Muscle layer of duodenum (tissue), 2 donors: ENCODE results near the gene TRH.
"Not testable (repeated sequence)": the region's sequence is repeated elsewhere in the genome, so short reads cannot be mapped to it uniquely, and the experiment has no call there.

ENCODE experiments used
- H3K27ac ChIP-seq: one replicate; pipeline ENCODE4 v1.7.0; 2013; ENCODE audit warnings: mild to moderate bottlenecking, low read length
- H3K27me3 ChIP-seq: one replicate; pipeline ENCODE4 v1.7.0; 2013; ENCODE audit warnings: low read depth, mild to moderate bottlenecking, control low read depth, low read length
- H3K36me3 ChIP-seq, 2 donors: one replicate each; pipeline ENCODE4 v1.7.0; 2013; ENCODE audit warnings: low read length in 2 of 2, control low read depth in 1 of 2, mild to moderate bottlenecking in 1 of 2; ENCODE audit not compliant: insufficient read depth in 2 of 2, control insufficient read depth in 1 of 2
- H3K4me1 ChIP-seq, 2 donors: one replicate each; pipeline ENCODE4 v1.7.0; 2013; ENCODE audit warnings: low read length in 2 of 2, mild to moderate bottlenecking in 2 of 2, control low read depth in 1 of 2, moderate library complexity in 1 of 2; ENCODE audit not compliant: insufficient read depth in 2 of 2, control insufficient read depth in 1 of 2
- H3K4me3 ChIP-seq, 2 donors: one replicate each; pipeline ENCODE4 v1.7.0; 2013; ENCODE audit warnings: low read length in 2 of 2, low read depth in 1 of 2, mild to moderate bottlenecking in 1 of 2
- H3K9me3 ChIP-seq, 2 donors: one replicate each; pipeline ENCODE4 v1.7.0; 2013; ENCODE audit warnings: low read length in 2 of 2, control low read depth in 1 of 2, mild to moderate bottlenecking in 1 of 2; ENCODE audit not compliant: control insufficient read depth in 1 of 2
- donor health status: healthy.

TRH gene

GRCh38 chr3:129984125-129984524, 9.6 kb downstream of the TRH start:
- H3K36me3 ChIP-seq: no peaks in the 10 kb centered on the region
- H3K27me3 ChIP-seq: no peaks in the 10 kb centered on the region
- no peak overlapping the region for H3K27ac ChIP-seq
- no peak overlapping the region for H3K4me3 ChIP-seq
- no peaks in the 10 kb centered on the region for H3K4me1 ChIP-seq
- no peaks in the 10 kb centered on the region for H3K9me3 ChIP-seq

DNA sequence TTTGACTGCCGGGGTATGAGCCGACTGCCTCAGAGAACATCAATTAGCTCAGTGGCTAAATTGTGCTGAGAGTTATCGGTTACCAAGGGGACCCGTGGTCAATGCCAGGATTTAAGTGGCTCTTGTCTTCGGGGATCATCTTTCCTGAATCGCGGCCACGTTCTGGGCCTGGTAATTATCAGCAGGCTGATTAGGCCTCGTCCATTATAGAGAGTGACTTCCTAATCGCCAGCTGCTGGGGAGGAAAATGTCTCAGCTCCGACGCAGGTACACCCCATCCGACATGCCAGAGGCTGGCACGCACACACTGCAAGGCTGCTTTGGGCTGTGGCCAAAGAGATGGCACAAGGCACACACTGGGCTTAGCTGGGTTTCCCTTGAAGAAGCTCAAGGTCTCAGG, 10.6 kb downstream of the TRH start:
- Histone ChIP-seq H3K4me3 (no peak overlapping the region), H3K27me3 (no peaks in the 10 kb centered on the region), H3K36me3 (no peaks in the 10 kb centered on the region), H3K27ac (no peak overlapping the region), H3K9me3 (no peaks in the 10 kb centered on the region), H3K4me1 (no peaks in the 10 kb centered on the region)

- Histone ChIP-seq H3K27me3 (no peaks in the 10 kb centered on the region), H3K4me3 (no peak overlapping the region), H3K9me3 (no peaks in the 10 kb centered on the region), H3K27ac (no peak overlapping the region), H3K4me1 (no peaks in the 10 kb centered on the region), H3K36me3 (no peaks in the 10 kb centered on the region)
These were observed 13.9 kb downstream of the TRH start for GRCh38 chr3:129988429-129988828.

DNA sequence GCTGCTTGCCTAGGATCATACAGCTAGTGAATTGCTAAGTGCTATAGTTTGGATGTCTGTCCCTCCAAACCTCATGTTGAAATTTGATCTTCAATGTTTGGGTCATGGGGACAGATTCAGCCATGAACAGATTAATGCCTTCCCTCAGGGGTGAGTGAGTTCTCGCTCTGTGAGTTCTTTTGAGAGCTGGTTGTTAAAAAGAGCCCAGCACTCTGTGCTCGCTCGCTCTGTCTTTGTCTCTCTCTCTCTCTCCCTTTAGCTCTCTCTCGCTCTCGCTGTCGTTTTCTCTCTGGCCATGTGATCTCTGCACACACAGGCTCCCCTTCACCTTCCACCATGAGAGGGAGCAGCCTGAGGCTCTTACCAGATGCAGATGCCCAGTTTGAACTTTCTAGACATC, 14.9 kb downstream of the TRH start:
- Histone ChIP-seq H3K9me3 (no peaks in the 10 kb centered on the region), H3K27me3 (no peaks in the 10 kb centered on the region), H3K4me3 (no peak overlapping the region), H3K36me3 (no peaks in the 10 kb centered on the region), H3K4me1 (no peaks in the 10 kb centered on the region), H3K27ac (no peak overlapping the region)

DNA sequence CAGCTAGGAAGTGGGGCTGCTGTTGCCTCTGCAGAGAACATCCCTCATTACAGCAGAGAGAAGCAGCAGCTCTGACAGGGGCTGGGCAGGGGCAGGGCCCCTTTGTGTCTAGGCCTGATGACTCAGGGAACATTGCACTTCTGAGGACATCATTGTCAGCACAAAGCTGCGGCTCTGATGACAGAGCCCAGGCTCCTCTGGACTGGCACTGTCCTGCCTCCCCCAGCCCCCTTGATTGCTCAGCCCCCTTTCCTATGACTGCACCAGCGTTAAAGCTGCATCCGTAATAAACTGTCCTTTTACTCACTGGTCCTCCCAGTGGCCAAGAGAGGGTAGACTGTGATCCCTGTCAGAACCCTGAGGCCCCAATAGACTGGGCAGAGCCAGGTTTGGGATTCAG, 18.3 kb downstream of the TRH start:
- Histone ChIP-seq H3K4me3 (no peak overlapping the region), H3K27ac (no peak overlapping the region), H3K9me3 (no peaks in the 10 kb centered on the region), H3K36me3 (no peaks in the 10 kb centered on the region), H3K4me1 (no peaks in the 10 kb centered on the region), H3K27me3 (no peaks in the 10 kb centered on the region)

DNA sequence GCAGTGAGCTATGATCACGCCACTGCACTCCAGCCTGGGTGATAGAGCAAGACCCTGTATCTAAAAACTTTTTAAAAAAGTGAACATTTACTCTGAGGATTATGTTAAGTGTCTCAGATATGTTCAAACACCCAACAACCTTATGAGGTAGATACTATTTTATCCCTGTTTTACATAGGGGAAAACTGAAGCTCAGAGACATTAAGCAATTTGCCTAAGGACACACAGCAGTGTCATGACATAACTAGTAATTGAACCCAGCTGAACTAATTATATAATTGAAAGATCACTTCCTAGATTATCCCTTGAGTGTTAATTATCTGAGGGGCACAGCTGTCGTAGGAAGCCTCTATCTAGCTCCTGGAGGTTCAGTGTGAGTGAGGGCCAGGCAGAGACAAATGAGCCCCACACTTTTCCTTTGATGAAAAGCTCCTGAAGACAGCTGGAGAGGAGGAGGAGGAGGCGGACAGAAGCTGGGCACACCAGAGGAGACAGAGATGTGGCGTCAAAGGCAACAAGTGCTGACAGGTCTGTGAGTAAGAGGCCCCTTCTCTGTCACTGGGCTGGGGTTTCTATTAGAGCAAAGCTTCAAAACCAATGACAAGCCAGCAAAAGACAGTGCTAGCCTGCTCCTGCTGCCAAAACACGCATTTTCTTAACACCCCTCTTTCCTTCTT, 20.5 kb downstream of the TRH start:
- Histone ChIP-seq H3K4me1 (no peaks in the 10 kb centered on the region), H3K27me3 (no peaks in the 10 kb centered on the region), H3K36me3 (no peaks in the 10 kb centered on the region), H3K4me3 (no peak overlapping the region), H3K27ac (no peak overlapping the region), H3K9me3 (no peaks in the 10 kb centered on the region)

DNA sequence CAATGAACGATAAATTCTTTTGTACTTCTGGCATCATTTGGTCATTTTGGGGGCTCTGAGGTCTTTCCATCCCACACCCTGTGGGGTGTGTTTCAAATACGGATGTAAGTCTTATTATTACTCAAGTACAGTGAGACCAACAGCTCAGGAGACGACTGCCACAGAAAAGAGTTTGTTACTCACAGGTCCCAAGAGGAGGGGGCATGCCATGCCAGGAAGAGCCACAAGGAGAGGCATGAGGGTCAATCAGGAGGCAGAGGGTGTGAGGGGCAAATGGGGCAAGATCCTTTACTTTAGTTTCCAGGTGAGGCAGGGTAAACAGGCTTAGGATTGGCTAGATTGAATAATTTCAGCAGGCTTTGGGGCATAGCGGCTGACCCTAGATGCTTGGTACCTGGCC, 21.6 kb downstream of the TRH start:
- H3K9me3 ChIP-seq: no peaks in the 10 kb centered on the region
- no peaks in the 10 kb centered on the region for H3K36me3 ChIP-seq
- no peaks in the 10 kb centered on the region for H3K27me3 ChIP-seq
- no peak overlapping the region for H3K27ac ChIP-seq
- H3K4me3 ChIP-seq: no peak overlapping the region
- no peaks in the 10 kb centered on the region for H3K4me1 ChIP-seq

DNA sequence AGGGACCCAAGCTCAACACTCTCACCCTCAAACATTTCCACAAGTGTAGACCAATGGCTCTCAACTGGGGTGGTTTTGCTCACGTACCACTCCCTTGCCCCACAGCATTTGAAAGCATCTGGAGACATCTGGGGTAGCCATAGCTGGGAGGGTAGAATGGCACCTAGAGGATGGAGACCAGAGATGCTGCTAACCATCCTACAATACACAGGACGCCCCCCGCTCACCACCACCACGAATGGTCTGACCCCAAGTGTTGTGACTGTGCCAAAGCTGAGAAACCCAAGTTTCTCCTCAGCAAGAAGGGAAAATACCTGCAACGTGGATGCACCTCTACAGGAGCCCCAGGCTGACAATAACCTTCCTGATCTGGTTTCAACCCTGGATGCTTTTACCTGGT, 24.7 kb downstream of the TRH start:
- not testable (repeated sequence) for H3K36me3 ChIP-seq, H3K27ac ChIP-seq, H3K27me3 ChIP-seq, H3K4me3 ChIP-seq, H3K4me1 ChIP-seq, H3K9me3 ChIP-seq

- not testable (repeated sequence) for H3K27ac ChIP-seq, H3K36me3 ChIP-seq, H3K9me3 ChIP-seq, H3K27me3 ChIP-seq, H3K4me1 ChIP-seq
- peak overlapping the region in 1 of 2 donors; percentile 53 for H3K4me3 ChIP-seq
These were observed 28.4 kb downstream of the TRH start for GRCh38 chr3:130002666-130003598.

DNA sequence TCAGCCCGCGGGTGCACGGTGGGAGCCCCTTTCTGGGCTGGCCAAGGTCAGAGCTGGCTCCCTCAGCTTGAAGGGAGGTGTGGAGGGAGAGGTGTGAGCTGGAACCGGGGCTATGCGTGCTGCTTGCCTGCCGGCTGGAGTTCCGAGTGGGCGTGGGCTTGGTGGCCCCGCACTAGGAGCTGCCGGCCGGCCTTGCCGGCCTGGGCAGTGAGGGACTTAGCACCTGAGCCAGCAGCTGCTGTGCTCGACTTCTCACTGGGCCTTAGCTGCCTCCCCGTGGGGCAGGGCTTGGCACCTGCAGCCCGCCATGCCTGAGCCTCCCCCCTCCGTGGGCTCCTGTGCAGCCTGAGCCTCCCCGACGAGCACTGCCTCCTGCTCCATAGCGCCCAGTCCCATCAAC, 36.0 kb downstream of the TRH start:
- no peaks in the 10 kb centered on the region for H3K4me1 ChIP-seq
- no peaks in the 10 kb centered on the region for H3K36me3 ChIP-seq
- H3K4me3 ChIP-seq: no peak overlapping the region
- no peaks in the 10 kb centered on the region for H3K9me3 ChIP-seq
- H3K27me3 ChIP-seq: no peaks in the 10 kb centered on the region
- no peak overlapping the region for H3K27ac ChIP-seq

- not testable (repeated sequence) for H3K27me3 ChIP-seq, H3K27ac ChIP-seq, H3K4me3 ChIP-seq, H3K4me1 ChIP-seq, H3K36me3 ChIP-seq, H3K9me3 ChIP-seq
These were observed 37.6 kb downstream of the TRH start for GRCh38 chr3:130012108-130012507.
